GM18867 (cell line): ENCODE results near the gene CELF2.

Source experiments
- ATAC-seq: cut with Tn5 transposase; IDR thresholded peaks from one replicate; pipeline ENCODE4 v1.9.1; 2021; ENCODE audit warnings: mild to moderate bottlenecking, moderate library complexity; ENCODE audit not compliant: unreplicated experiment

Gene CELF2

DNA sequence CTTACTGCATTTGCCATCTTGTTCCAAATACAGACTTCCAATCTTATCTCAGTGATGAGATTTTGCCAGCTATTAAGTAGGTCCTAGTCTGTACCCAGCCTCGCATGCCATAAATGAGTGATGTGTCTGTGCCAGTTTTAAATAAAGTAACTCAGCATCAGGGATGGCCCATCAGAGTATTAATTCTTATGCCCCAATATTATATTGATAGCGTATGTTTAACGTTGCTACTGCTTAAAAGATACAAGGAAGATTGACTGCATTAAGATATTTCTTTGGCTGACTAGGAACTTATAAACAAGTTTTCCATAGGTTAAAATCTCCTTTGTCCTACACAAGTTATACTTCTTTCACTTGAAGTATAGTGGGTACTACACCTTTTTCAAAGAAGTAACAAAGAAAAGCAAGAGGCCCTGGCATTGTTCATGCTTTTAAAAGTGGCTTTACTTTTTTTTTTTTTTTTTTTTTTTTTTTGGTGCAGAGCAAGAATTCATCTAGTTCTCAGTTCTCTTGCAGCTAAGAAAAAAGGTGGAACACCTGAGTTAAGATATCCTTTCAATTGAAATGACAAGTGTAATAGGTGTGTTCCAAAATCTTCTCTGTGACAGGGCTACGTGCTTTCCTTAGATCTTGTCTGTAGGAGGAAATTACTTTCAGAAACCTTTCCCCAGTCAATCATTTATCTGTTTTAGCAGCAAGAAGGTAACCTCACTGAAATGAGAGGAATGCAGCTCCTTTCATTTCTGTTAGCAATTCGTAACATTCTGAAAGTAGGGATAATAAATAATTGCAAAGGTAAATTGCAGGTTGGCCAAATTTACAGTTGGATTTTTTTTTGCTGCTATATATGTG lies 245.0 kb downstream of the CELF2 start:
- ATAC-seq: no peak

DNA sequence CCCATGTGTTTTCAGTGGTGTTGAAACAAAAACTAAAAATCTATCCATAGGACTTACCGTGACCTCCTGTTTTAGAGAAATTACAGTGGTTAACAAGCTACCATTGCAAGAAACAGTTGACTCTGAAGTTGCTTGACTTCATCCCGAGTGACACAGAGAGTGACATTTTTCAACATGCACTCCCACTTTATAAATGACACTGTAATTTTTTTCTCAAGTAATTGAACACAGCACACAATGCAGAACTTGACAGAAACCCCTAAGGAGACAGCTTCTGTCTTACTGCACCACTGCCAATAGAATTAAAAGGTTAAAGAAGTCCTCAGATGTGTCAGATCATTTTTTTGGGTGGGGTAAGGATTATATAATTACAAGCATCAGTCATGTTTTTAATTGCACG lies 246.1 kb downstream of the CELF2 start:
- ATAC-seq: no peak

DNA sequence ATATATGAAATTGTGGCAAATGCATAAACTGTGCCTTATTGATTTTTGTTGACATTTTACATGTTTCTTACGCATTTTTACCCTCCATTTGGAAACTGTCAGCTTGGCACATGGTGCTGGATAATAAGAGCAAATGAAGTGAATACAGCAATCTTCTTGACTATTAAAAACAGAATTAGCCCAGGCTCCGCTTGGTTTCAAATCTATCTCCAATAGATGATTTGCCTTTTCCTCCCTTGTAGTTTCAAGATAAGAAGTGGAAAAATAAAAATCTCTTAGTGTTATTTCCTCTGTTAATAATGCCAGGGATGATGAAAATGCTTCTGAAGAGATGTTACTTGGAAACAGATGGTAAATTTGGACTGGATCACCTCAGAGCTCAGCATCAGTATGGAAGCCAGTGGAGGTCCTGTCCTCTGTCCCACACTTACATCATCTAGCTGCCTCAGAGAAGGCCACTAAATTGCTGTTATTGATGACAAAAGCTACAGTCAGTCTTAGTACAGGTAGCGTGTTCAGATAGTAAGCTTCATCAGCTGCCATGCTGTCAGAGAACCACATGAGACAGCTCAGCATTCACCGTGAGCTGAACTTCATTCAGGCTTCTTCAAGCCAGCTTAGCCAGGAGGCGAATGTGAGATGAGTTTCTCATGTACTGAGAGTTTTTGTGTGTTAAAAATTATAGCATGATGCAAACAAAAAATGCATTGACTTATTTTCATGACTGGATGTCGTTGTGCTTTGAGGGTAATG lies 246.8 kb downstream of the CELF2 start:
- no peak for ATAC-seq

DNA sequence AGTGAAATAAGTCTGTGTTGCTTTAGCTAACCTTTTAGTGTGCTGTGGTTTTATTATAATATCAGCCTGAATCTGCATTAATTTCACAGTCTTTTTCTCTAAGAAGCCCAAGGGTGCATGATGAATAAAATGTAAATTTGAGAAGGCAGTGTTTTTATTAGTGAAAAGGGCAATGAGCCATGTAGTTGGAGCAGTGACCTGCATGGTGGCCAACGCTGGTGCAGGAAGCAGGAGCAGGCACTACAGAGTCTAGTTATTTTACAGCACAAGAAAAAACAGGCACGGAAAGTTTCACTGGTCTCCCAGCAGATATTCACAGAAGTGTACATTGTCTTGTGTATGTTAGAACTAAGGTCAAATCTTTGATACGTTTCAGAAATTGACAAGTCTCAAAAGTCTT lies 247.8 kb downstream of the CELF2 start:
- no peak for ATAC-seq

DNA sequence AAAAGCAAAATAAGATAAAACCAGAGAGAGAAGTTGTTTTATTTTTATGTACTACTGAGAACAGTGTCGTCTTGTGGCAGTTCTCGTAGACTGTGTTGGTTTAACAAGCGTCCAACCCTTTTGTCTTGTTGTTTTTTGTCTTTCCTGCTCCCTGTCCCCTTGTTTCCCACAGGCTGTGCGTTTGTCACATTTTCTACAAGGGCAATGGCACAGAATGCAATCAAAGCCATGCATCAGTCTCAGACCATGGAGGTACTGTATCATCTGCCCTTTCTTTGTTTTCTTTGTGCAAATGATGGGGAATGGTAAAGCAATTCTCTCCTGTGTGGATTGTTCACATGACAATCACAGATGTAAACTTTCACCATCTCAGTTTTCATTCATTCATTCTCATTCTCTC lies 248.8 kb downstream of the CELF2 start:
- no peak for ATAC-seq

DNA sequence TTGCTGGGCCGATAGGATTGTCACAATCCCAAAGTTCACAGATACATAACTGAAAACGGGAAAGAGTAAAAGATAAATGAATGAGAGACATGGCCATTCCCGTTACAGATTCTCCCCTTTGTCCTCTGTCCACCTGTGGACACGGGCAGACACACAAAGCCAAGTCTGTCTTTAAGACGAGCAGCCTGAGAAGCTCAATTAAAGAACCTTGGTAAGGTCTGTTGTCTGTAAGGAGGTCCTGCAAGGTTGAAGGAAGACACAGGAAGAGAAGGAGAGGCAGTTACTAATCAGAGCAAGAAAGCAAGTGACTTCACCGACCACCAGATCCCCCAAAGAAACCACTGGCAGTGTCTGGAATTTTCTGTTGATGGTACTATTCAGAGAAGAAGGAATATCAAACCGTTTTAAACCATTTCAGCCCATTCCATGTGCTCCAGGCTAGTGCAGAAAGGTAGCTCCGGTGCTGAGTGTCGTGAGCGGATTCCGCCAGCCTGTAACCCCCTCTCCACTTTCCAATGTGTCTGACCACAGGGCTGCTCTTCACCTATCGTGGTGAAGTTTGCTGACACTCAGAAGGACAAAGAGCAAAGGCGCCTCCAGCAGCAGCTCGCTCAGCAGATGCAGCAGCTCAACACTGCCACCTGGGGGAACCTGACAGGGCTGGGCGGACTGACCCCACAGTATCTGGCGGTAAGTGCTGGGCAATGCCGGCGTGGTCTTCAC lies 252.6 kb downstream of the CELF2 start:
- peak; percentile 75 for ATAC-seq

DNA sequence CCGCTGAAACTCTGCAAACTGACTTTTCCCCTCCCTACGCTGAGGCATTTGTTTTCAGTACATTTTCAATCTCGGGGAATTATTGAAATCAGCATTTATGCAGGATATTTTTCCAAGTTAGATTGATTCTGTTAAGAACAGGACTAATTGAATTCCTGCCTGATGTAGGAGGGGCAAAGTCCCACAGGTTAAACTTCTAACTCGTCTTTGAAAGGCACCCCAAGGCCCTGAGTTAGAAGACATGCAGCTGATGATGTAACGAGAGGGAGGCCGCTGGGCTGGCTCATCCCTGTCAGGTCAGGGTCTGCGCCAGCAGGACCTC lies 253.1 kb downstream of the CELF2 start:
- no peak for ATAC-seq

DNA sequence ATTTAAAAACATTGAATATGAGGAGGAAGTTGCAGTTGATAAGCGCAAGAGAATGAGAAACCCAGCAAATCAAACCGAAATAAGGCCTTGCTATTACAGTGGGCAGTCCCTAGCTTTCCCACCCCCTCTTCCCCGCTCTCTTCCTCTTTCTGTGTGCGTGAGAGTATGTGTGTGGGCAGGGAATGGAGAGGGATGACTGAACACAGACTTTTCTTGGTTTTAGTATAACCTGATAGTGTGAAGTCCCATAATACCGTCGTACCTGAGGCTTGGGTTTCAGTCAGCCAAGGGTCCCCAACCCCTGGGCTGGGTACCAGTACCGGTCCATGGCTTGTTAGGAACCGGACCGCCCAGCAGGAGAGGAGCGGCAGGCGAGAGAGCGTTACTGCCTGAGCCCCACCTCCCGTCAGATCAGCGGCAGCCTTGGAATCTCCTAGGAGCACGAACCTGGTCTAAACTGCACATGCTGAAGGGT lies 255.3 kb downstream of the CELF2 start:
- ATAC-seq: peak; percentile 43

DNA sequence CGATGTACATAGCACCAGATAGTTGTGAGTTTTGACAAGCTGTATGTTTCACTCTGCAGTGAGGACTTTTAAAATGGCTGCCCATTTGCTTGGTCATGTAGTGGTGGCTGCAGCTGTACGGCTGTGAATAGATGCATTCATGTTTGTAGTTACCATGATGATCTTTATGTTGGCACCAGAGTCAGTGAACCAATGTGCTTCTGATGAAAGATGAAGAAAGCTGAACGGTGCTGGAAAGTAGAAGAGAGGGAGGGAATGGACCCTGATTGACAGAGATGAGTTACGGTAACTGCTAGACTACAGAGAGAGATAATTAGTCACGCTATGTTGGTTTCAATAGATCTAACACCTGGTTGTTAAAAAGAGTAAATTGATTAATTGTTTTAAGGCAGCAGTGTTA lies 256.8 kb downstream of the CELF2 start:
- ATAC-seq: no peak

DNA sequence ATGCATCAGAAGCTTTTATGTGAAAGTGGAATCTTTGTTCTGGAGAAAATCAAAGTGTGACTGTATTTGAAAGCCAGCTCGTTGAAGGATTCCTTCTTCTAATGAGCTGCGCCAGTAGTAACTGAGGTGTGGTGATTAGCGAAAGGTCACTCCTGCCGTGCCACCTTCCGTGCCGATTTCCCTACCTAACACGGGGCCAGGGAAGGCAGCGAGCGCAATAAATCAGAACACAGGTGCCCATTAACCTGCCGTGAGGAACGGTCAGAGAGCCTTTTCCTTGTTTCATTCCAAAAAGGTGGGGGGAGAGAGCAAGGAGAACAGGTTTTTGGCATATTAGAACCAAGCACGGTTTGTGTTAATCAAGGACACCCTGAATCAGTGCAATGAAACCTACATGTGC lies 258.0 kb downstream of the CELF2 start:
- no peak for ATAC-seq

DNA sequence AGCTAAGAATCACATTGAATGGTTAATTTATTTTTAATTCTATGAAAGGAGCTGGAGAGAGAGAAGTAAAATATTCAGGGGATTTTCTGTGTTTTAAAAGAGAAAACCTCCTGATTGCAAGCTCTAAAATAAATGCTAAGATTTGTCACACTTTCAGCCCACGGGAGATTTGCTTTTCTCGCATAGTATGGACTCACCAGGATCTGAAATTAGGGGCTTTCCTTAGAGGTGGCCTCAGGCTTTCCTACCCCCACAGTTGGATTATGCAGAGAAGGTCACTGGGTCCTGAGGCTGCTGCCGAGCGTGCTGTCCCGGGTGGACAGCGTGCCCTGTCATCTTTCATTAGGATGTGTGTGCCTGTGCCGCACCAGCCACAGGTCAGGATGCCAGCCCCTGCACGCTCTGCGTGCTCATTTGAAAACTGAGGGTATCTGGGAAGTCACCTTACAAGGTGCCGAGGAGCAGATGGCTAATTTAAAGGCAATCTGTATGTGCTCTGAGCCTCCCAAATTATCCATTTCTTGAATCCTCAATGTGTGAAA lies 258.8 kb downstream of the CELF2 start:
- no peak for ATAC-seq

DNA sequence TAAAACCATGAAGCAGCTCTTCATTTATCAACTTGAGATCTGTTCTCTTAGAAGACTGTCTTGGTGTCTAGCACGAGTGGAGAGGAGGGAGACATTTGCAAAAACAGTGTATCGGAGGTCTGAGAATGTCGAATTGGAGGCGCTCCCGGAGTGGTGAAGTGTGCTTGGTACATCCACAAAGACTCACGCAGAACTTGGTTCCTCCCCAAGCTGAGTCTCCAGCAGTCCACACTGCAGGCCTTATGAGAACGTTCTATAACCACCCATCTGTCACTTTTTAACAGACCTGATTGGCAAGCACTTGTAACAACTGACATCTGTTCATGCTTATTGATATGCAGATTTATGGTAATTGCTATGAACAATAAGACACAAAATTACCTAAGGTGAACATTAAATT lies 261.6 kb downstream of the CELF2 start:
- no peak for ATAC-seq

DNA sequence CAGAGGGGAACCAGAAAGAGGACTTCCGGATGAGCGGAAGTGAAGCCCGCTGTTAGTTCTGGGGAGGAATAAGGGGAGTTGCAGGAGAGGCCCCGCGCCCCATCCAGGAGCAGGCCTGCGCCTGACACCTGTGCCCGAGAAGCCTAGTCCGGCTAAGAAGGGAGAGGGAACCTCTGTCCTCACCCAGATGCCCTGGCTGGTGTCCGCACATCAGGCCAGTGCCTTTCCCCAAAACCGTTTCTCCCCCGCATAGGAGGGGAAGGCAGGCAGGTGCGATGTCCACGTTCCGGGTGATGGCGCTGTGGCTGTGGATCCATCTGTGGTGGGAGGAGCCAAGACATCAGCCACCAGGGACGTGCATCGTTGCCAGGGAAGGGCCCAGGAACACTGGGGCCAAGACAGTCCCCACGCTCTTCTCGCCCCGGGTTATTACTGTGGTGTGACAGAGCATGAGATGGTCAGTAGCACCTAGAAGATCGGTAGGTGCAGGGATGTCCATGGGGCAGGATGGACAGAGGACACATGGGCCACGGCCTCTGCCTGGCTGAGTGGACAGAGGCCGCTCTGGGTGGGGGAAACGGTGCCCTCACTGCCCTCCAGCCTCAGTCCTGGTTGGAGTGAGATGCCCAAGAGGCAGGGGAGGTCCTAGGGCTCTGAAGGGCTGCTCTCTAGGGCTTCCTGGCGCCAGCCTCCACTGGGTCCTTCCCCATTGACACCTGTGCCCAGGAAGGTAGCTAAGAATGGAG lies 262.7 kb downstream of the CELF2 start:
- no peak for ATAC-seq

DNA sequence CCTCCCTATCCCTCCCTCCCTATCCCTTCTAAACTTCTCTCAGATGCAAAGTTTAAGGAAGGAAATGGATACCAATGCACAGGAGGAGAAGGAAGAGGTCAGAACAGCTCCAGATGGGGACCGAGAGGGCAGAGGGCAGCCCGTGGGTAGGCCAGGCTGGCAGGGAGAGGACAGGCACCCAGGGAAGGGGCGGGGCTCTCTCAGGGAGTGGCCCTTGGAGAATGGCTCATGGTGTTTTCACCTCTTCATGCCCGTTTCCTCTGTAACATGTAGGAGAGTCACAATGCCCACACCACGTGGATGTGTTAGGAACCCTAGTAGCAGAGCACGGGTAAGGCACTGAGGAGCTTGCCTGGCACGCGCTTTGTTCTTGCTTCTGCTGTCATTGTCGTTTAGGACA lies 264.5 kb downstream of the CELF2 start:
- no peak for ATAC-seq

DNA sequence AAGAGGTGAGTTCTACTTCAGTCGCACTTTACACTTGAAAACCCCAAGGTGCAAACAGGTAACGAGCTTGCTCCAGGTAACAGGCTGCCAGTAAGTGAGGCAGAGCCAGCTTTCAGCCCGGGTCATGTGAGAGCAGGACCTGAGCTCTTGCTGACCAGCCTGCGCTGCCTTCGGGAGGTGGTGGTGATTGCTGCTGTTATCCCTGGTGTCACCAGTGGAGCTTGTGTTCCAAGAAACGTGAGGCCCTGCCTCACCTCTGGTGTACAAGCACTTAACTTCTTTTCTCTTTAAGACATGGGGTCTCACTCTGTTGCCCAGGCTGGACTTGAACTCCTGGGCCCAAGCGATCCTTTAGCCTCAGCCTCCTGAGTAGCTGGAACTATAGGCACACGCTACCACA lies 265.0 kb downstream of the CELF2 start:
- no peak for ATAC-seq

DNA sequence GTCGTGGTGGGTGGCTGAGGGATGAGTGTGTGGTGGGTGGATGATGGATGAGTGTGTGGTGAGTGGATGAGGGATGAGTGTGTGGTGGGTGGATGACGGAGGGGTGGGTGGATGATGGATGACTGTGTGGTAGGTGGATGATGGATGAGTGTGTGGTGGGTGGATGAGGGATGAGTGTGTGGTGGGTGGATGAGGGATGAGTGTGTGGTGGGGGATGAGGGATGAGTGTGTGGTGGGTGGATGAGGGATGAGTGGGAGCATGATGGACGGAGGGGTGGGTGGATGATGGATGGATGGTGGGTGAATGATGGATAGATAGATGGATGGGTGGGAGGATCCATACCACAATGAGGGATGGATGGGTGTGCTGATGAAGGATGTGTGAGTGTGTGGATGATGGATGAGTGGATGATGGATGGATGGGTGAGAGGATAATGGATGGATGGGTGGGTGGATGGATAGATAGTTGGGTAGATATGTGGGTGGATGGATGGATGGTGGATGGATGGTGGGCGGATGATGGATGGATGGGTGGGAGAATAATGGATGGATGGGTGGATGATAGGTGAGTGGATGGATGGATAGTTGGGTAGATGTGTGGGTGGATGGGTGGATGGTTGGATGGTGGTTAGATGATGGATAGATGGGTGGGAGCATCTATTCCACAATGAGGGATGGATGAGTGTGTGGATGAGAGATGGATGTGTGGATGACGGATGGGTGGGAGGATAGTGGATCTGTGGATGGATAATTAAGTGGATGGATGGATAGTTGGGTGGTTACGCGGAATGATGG lies 266.8 kb downstream of the CELF2 start:
- ATAC-seq: no peak

DNA sequence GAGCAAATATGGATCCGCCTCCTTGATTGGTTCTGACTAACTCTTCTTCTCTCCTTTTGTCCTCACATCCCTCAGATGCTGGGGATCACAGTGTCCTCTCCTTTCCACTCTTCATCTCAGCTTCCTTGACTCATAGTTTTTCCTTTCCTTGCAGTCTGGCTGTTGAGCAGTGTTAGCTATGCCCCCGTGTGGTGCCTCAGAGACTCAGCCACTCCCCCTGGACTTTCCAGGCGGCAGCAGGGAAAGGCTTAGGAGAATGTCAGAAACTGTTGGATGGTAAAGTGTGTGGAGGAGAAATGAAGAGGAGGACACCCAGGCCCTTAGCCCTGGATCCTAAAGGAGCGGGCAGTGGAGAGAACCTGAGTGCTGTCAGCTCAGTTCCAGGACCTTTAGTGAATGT lies 267.5 kb downstream of the CELF2 start:
- ATAC-seq: no peak

DNA sequence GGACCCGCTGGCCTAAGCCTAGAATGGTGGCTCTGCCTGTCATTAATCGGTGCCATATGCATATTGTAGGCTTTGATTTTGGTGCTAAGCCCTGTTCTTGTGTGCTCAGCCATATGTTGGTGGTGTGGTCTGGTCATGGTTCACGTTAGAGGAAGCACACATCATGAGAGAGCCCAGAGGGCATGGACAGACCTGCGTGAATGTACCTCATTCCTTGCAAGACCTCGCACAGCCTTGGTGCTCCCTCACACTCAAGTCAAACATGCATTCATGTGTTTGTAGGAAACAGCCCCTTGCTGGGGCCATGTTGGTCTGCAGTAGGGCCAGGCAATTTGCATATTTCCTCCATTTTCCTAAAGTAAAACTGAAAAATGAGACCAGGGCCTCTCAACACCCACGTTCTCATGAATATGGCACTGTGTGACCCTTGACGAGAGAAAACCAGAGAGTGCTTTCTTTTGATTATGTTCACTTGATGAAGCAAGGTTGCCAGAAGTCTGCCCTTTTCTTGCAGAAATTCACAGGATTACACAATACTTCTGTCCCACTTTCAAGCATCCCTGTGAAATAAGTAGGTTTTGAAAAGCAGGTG lies 268.7 kb downstream of the CELF2 start:
- peak; percentile 92 for ATAC-seq

DNA sequence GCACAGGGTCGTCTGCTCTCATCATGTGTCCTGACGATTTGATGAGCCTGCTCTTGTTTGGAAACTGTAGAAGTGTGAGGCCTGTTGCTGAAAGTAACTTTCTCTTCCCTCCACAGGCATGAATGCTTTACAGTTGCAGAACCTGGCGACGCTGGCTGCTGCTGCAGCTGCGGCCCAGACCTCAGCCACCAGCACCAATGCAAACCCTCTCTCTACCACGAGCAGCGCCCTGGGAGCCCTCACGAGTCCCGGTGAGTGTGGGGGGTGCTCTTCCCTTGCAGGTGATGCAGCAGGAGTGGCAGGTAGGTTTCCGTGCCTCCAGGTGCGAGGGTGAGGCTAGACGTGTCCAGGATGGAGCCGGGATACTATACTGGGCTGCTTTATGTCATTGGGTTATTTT lies 270.6 kb downstream of the CELF2 start:
- no peak for ATAC-seq
